Glomerular endothelial cell (primary cell): ENCODE data around the gene ST6GALNAC5. TPM values are rescaled to one million over a fixed set of nuclear protein-coding genes. Genes with fewer than 3 reads are reported as not detected.

Source experiments
- DNase-seq: peaks from one replicate; pipeline ENCODE4 v3.0.0-alpha.2; 2011; ENCODE audit warnings: low read depth, low spot score; ENCODE audit errors: extremely low read depth
- total RNA-seq: library from RNA; depleted of rRNA; stranded (reverse); fragments of >200 nt; gene quantifications from 2 replicates; pipeline ENCODE4 v1.2.3, GENCODE V29; 2015

The ST6GALNAC5 gene
- total RNA-seq, 1 donor from 2014 or later, result not detected

- DNase-seq, result no peak
Measured at GRCh38 chr1:77096496-77097255, 229.4 kb downstream of the ST6GALNAC5 start.

DNA sequence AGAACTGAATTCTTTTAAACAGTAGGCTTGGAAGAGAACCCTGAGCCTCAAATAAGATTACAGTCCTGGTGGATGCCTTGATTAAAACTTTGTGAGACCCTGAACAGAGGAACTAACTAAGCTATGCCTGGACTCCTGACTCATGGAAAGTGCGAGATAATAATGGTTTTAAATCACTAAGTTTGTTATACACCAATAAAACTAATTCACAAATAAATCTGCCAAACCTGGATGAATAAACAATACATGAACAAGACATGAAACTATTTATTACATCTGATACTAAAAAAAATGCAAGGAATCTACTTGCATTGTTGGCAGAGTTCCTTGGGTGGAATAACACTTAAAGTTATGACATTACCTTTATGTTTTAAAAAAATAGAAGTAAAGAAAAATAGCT, 233.6 kb downstream of the ST6GALNAC5 start:
- DNase-seq, result no peak

DNA sequence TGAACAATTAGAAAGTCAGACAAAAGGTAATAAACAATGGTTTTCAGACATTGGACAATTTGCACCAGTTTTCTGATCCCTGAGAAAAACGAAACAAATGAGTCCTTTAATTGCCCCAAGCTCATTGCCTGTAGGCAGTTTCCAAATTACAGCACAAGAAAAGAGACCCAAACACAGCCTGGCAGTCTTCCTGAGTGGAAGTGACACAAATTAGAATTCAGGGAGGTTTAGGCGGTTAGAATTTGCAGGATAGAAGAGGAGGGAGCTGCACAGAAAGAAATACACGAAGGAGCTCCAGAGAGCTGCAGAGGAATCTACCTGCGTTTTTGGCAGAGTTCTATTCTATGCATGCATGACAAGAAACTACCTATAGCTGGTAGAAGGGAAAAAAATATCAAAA, 236.2 kb downstream of the ST6GALNAC5 start:
- no peak for DNase-seq

GRCh38 chr1:77104672-77105071, 237.4 kb downstream of the ST6GALNAC5 start:
- DNase-seq, result no peak
